ENCODE results near the gene HDLBP.

DNA sequence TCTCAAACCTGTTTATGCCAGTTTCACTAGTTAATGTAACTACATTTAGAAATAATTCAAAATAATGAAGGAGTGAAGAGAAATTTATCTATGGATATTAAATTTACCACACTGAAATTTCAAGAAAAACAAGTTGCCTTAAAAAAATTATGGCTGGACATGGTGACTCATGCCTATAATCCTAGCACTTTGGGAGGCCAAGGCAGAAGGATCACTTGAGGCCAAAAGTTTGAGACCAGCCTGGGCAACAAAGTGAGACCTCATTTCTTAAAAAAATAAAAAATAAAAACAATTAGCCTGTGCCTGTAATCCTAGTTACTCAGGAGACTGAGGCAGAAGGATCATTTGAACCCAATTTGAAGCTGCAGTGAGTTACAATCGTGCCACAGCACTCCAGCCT is 29.9 kb downstream of the HDLBP start:
- TF ChIP-seq REST (IDR thresholded peaks at IDR 0.05; ENCODE audit: low read depth, low read length) (no peak), CBFB (IDR thresholded peaks at IDR 0.05; ENCODE audit: low read depth) (no peak), YY1 (IDR thresholded peaks at IDR 0.05; ENCODE audit: low read depth, low read length) (no peak), SP1 (IDR thresholded peaks at IDR 0.05; ENCODE audit: low read depth, low read length) (no peak), CTCF (IDR thresholded peaks at IDR 0.05 in 2 of 3, conservative IDR thresholded peaks at IDR 0.05 in 1 of 3; ENCODE audit: control insufficient read depth in 2 of 3, extremely low read depth in 1 of 3, insufficient read depth in 1 of 3, low read depth in 3 of 3, low read length in 3 of 3) (no peak), POLR2AphosphoS5 (IDR thresholded peaks at IDR 0.05; ENCODE audit: low read length) (no peak), POLR2A (IDR thresholded peaks at IDR 0.05; ENCODE audit: low read depth, low read length) (no peak), ZNF274 (IDR thresholded peaks at IDR 0.05; ENCODE audit: insufficient read depth, insufficient read length) (no peak), CBX5 (IDR thresholded peaks at IDR 0.05; ENCODE audit: low read depth) (no peak)
- TF ChIP-seq, protein P1, sequence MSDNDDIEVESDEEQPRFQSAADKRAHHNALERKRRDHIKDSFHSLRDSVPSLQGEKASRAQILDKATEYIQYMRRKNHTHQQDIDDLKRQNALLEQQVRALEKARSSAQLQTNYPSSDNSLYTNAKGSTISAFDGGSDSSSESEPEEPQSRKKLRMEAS (IDR thresholded peaks at IDR 0.05; ENCODE audit: low read depth, low read length): no peak
- TF ChIP-seq, protein P2, sequence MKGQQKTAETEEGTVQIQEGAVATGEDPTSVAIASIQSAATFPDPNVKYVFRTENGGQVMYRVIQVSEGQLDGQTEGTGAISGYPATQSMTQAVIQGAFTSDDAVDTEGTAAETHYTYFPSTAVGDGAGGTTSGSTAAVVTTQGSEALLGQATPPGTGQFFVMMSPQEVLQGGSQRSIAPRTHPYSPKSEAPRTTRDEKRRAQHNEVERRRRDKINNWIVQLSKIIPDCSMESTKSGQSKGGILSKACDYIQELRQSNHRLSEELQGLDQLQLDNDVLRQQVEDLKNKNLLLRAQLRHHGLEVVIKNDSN (IDR thresholded peaks at IDR 0.05; ENCODE audit: borderline replicate concordance, extremely low read length, insufficient read depth, low read depth, low read length): no peak

Measured in GM12878 (cell line).